Adrenal gland (tissue), 19 donors: ENCODE results near the gene PIP4K2C. TPM values are rescaled to one million over a fixed set of nuclear protein-coding genes. Genes with fewer than 3 reads are reported as not detected.
A peak's percentile ranks its signal among the peaks of the same experiment; 100 is the strongest.

Experiments
- DNase-seq, 7 donors: peaks; one replicate each; pipeline ENCODE4 v3.0.0-alpha.2; 2019 to 2020
- H3K27ac ChIP-seq, 5 donors: fragments of 200-600 bp; sonication (generic) in 4 of 5; 1 replicate in 3 of 5; 2 replicates in 2 of 5; pipeline versions ENCODE4 v1.5.1 to v1.8.0; 2016 to 2020; ENCODE audit warnings: mild to moderate bottlenecking in 1 of 5
- H3K27me3 ChIP-seq: fragments of 200-600 bp; 2 replicates; pipeline ENCODE4 v1.8.0; 2021
- H3K36me3 ChIP-seq, 2 donors: fragments of 200-600 bp; replicated peaks in 1 of 2; 1 replicate in 1 of 2; 2 replicates in 1 of 2; pipeline versions ENCODE4 v1.5.1 to v1.8.0; 2018 to 2022
- H3K4me1 ChIP-seq, 2 donors: fragments of 200-600 bp; replicated peaks in 1 of 2; 1 replicate in 1 of 2; 2 replicates in 1 of 2; pipeline versions ENCODE4 v1.5.1 to v1.8.0; 2018 to 2021
- H3K4me3 ChIP-seq, 4 donors: fragments of 200-600 bp; sonication (generic) in 3 of 4; one replicate each; pipeline ENCODE4 v1.5.1; 2016 to 2018
- H3K9me3 ChIP-seq, 3 donors: fragments of 200-600 bp; sonication (generic) in 1 of 3; replicated peaks in 1 of 3; 1 replicate in 2 of 3; 2 replicates in 1 of 3; pipeline versions ENCODE4 v1.5.1 to v1.8.0; 2016 to 2021
- CTCF ChIP-seq, 6 experiments: fragments of 450-650 bp in 4 of 6; fragments of 200-600 bp in 2 of 6; sonication (generic) in 1 of 6; IDR thresholded peaks; 1 replicate in 5 of 6; 2 replicates in 1 of 6; pipeline versions ENCODE4 v1.5.1 to v1.8.0; 2016 to 2021; ENCODE audit warnings: antibody characterized with exemption in 6 of 6, mild to moderate bottlenecking in 2 of 6, moderate library complexity in 1 of 6
- POLR2A ChIP-seq, 2 donors: fragments of 450-650 bp; IDR thresholded peaks; one replicate each; pipeline ENCODE4 v1.6.1; 2017; ENCODE audit warnings: antibody characterized with exemption in 2 of 2, mild to moderate bottlenecking in 2 of 2, moderate library complexity in 1 of 2
- WGBS, 4 donors: extraction: QIAGEN DNeasy Blood & Tissue Kit in 2 of 4; methylation state at CpG; one replicate each; pipeline versions ENCODE4 v1.1.5 to v1.1.7; 2013 to 2017; 5-methylcytosine and 5-hydroxymethylcytosine counted together
- intact Hi-C, 2 donors: fragments of 100-400 bp; cut with DNase I; formaldehyde crosslinking; loops; one replicate each; pipeline versions ENCODE4 v1.14.1 to v1.15.0; 2022 to 2023
- long read RNA-seq, 10 donors: library from polyadenylated mRNA in 3 of 10; unstranded in 2 of 10; stranded (forward) in 1 of 10; transcript quantifications; one replicate each; pipeline ENCODE4 v2.0.0 and lab custom pipeline, GENCODE V29; 2021 to 2026
- polyA plus RNA-seq, 3 donors: library from polyadenylated mRNA; stranded (reverse); fragments of 200-250 nt in 2 of 3; fragments of 350-450 nt in 1 of 3; fragmentation: Illumina TruSeq in 1 of 3; extraction: RNeasy Lipid Tissue Mini Kit (QIAGEN cat#74804) in 1 of 3; gene quantifications; one replicate each; pipeline ENCODE4 v1.2.3, GENCODE V29; 2013 to 2014
- total RNA-seq, 9 donors: library from RNA; depleted of rRNA in 4 of 9; stranded (reverse); fragments of >200 nt in 4 of 9; fragments of 120-200 nt in 1 of 9; fragmentation: NEBNext Ultra II Directional in 1 of 9; extraction: Animal tissue kit (Norgen Biotek cat#: 25700) in 1 of 9; gene quantifications; one replicate each; pipeline versions ENCODE4 v1.1.0 to v1.2.4, GENCODE V29; 2013 to 2023
- donor health status: healthy with polysubstance abuse.
- donor health status: Bipolar disorder and iron deficiency.
- donor health status: DM: yes; HTN: yes; CAD: no.
- donor health status: DM: no; HTN: no; CAD: no.
- donor health status: DM: no; HTN: no; CAD: no.
- donor health status: DM: yes; HTN: yes; CAD: no.

PIP4K2C gene
- total RNA-seq (10 to 100 TPM; 19.5 to 75.9 (median 28.8) TPM), polyA plus RNA-seq (10 to 100 TPM in 1 of 3 donors, 1 to 10 TPM in 2; 8.1 to 31.5 (median 8.6) TPM)
- long read RNA-seq, donor 1, partial matches to known transcripts, result 0 of 4 reads
- long read RNA-seq, donor 1, other reads (novel, unspliced or antisense), result 0 of 4 reads
- long read RNA-seq, donor 2, partial matches to known transcripts, result 0 of 1 reads
- long read RNA-seq, donor 2, other reads (novel, unspliced or antisense), result 0 of 1 reads
- long read RNA-seq, donor 3, partial matches to known transcripts, result 0 of 2 reads
- long read RNA-seq, donor 3, other reads (novel, unspliced or antisense), result 0 of 2 reads
- long read RNA-seq, donor 4, partial matches to known transcripts, result 1 of 9 reads
- long read RNA-seq, donor 4, other reads (novel, unspliced or antisense), result 4 of 9 reads
- long read RNA-seq, donor 5, transcript PIP4K2C-201 (10 exons, 2,924 nt), result major isoform, 41 of 56 reads
- long read RNA-seq, donor 5, partial matches to known transcripts, result 3 of 56 reads
- long read RNA-seq, donor 5, other reads (novel, unspliced or antisense), result 8 of 56 reads
- long read RNA-seq, donor 6, transcript PIP4K2C-201 (10 exons, 2,924 nt), result major isoform, 10 of 13 reads
- long read RNA-seq, donor 6, partial matches to known transcripts, result 1 of 13 reads
- long read RNA-seq, donor 6, other reads (novel, unspliced or antisense), result 2 of 13 reads
- long read RNA-seq, donor 7, partial matches to known transcripts, result 10 of 11 reads
- long read RNA-seq, donor 7, other reads (novel, unspliced or antisense), result 0 of 11 reads
- long read RNA-seq, donor 8, partial matches to known transcripts, result 0 of 4 reads
- long read RNA-seq, donor 8, other reads (novel, unspliced or antisense), result 0 of 4 reads
- long read RNA-seq, donor 9, partial matches to known transcripts, result 0 of 4 reads
- long read RNA-seq, donor 9, other reads (novel, unspliced or antisense), result 0 of 4 reads
- long read RNA-seq, donor 10, partial matches to known transcripts, result 0 of 1 reads
- long read RNA-seq, donor 10, other reads (novel, unspliced or antisense), result 0 of 1 reads

GRCh38 chr12:57590864-57591781, at the start of gene PIP4K2C:
Gene PIP4K2C (plus strand): TSS chr12:57591192. CDS start chr12:57591290, 98 bp downstream.
- 1 to 2% (median 1%) methylated on average over 17 to 69 of the region's 69 CpGs for whole genome bisulfite sequencing, 4 donors
- TF ChIP-seq POLR2A (IDR thresholded peaks at IDR 0.05) (peak; percentile 19 to 23), CTCF (IDR thresholded peaks at IDR 0.05) (no peak)
- Histone ChIP-seq H3K9me3 (no peaks in the 10 kb centered on the region), H3K36me3 (peaks cover 0 to 7% of the 10 kb centered on the region in 2 donors), H3K4me3 (peak within 1 kb of the TSS; percentile 75 to 97 (median 87)), H3K27me3 (no peaks in the 10 kb centered on the region), H3K4me1 (peaks cover 7 to 14% of the 10 kb centered on the region in 2 donors), H3K27ac (peak within 1 kb of the TSS in 4 of 5 donors; percentile 49 to 79 (median 66))
- DNase-seq, result peak; percentile 69 to 83 (median 80)
- intact Hi-C loops, result no loop called here

GRCh38 chr12:57541717-57542116, 49.3 kb upstream of the PIP4K2C start:
- H3K9me3 ChIP-seq, result no peaks in the 10 kb centered on the region
- no peak for DNase-seq
- no peak overlapping the region for H3K27ac ChIP-seq
- H3K4me3 ChIP-seq, result no peak overlapping the region
- intact Hi-C loops, result no loop called here
- TF ChIP-seq CTCF (IDR thresholded peaks at IDR 0.05), result no peak
- TF ChIP-seq POLR2A (IDR thresholded peaks at IDR 0.05), result no peak
- H3K36me3 ChIP-seq, result peaks cover 0 to 40% of the 10 kb centered on the region in 2 donors
- H3K4me1 ChIP-seq, result peaks cover 9 to 29% of the 10 kb centered on the region in 2 donors
- WGBS, 4 donors, result 74 to 89% (median 75%) methylated on average over 2 of the region's 2 CpGs
- H3K27me3 ChIP-seq, result no peaks in the 10 kb centered on the region

- intact Hi-C loops, result no loop called here
- DNase-seq, result no peak
- Histone ChIP-seq H3K4me1 (peaks cover 9 to 29% of the 10 kb centered on the region in 2 donors), H3K4me3 (no peak overlapping the region), H3K27me3 (no peaks in the 10 kb centered on the region), H3K27ac (no peak overlapping the region), H3K36me3 (peaks cover 0 to 28% of the 10 kb centered on the region in 2 donors), H3K9me3 (no peaks in the 10 kb centered on the region)
- 76 to 92% (median 87%) methylated on average over 2 of the region's 2 CpGs for WGBS, 4 donors
- no peak for TF ChIP-seq CTCF (IDR thresholded peaks at IDR 0.05)
- TF ChIP-seq POLR2A (IDR thresholded peaks at IDR 0.05), result no peak
These were observed 47.4 kb upstream of the PIP4K2C start for GRCh38 chr12:57543581-57543980.
